ENCODE results near the gene EEF1A2.

EEF1A2 gene

DNA sequence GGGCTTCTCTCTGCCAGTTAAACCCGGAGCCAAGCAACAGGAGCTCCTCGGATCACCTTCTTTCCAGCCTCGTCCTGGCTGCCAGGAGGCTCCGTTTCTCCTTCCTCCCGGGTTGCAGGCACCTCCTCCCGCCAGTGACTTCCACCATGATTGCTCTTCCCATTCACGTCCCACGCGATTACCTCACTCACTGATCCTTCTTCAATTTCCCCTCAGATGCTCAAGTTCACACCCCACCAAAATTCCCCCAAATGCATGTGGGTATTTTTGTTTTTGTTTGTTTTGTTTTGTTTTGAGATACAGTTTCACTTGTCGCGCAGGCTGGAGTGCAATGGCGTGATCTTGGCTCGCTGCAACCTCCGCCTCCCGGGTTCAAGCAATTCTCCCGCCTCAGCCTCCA lies 51.6 kb downstream of the EEF1A2 start:
- DNase-seq (ENCODE audit: low read depth, low spot score) = no peak
- in situ Hi-C loops (cut with HindIII; ENCODE audit: low sequenced_read_pairs) = no loop called here
- TF ChIP-seq, protein P1, sequence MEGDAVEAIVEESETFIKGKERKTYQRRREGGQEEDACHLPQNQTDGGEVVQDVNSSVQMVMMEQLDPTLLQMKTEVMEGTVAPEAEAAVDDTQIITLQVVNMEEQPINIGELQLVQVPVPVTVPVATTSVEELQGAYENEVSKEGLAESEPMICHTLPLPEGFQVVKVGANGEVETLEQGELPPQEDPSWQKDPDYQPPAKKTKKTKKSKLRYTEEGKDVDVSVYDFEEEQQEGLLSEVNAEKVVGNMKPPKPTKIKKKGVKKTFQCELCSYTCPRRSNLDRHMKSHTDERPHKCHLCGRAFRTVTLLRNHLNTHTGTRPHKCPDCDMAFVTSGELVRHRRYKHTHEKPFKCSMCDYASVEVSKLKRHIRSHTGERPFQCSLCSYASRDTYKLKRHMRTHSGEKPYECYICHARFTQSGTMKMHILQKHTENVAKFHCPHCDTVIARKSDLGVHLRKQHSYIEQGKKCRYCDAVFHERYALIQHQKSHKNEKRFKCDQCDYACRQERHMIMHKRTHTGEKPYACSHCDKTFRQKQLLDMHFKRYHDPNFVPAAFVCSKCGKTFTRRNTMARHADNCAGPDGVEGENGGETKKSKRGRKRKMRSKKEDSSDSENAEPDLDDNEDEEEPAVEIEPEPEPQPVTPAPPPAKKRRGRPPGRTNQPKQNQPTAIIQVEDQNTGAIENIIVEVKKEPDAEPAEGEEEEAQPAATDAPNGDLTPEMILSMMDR (IDR thresholded peaks at IDR 0.05; ENCODE audit: low read depth, low read length) = no peak
- H3K4me3 ChIP-seq (ENCODE audit: low read depth, low read length) = no peak overlapping the region

DNA sequence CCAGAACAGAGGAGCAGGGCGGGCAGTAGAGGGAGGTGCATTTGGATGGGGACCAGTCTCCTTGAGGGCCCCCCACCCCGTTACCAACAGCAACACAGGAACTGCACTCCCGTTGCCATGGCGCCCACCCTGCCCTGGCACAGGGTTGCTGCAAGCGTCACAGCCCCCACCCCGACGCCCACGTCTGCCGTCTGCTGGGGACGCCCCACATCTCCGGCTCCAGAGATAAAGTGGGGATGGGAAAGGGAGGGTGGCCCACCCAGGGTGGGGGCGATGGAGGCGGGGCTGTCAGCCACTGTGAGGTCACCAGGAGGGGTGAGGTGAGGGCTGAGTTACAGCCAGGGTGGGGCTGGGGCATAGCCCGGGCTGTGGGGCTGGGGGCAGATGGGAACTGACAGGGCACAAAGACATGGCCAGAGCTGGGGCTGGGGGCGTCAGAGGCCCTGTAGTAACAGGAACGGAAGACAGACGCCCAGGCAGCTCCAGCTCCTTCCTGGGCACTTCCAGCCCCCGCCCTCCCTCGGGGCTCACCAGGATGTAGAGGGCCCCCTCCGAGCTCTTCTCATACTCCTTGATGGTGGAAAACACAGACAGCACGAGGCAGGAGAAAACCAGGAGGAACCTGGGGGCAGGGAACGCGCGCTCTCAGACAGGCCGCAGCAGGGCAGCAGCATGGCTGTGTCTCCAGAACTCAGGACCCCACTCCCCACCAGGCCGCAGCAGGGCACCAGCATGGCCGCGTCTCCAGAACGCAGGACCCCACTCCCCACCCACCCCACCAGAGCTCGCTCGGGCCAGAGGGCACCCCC lies 52.5 kb downstream of the EEF1A2 start:
- TF ChIP-seq, protein P1 (IDR thresholded peaks at IDR 0.05; ENCODE audit: low read depth, low read length) = no peak
- H3K4me3 ChIP-seq (ENCODE audit: low read depth, low read length) = no peak overlapping the region
- in situ Hi-C loops (cut with HindIII; ENCODE audit: low sequenced_read_pairs) = no loop called here
- DNase-seq (ENCODE audit: low read depth, low spot score) = no peak

DNA sequence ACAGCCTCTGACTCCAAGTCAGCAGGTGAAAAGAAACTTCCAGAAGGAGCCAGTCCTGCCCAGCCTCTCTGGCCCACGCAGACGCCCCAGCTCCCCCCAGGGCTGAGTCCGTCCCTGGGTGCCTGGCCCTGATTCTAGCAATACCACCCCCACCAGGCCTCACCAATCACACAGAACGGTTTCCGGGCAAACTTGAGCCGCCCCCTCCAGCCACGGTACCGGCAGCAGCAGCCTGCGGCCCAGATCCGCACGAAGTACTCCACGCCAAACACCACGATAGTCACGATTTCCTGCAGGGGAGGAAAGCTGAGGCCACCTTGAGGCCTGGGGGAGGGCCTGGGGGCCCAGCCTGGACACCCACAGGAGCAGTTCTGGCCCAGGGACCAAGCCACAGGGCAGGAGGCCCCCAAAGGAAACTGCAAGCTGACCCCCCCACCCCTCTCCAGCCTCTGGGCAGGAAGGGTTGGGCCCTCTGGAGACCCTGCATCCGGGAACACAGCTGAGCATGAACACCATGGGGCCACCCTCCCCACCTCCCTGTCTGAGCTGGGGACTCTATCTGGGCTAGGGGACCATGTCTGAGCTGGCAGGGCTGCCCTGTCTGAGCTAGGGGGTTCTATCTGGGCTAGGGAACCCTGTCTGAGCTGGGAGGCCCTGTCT lies 53.7 kb downstream of the EEF1A2 start:
- DNase-seq (ENCODE audit: low read depth, low spot score) = no peak
- in situ Hi-C loops (cut with HindIII; ENCODE audit: low sequenced_read_pairs) = no loop called here
- no peak overlapping the region for H3K4me3 ChIP-seq (ENCODE audit: low read depth, low read length)
- TF ChIP-seq, protein P1 (IDR thresholded peaks at IDR 0.05; ENCODE audit: low read depth, low read length) = no peak

DNA sequence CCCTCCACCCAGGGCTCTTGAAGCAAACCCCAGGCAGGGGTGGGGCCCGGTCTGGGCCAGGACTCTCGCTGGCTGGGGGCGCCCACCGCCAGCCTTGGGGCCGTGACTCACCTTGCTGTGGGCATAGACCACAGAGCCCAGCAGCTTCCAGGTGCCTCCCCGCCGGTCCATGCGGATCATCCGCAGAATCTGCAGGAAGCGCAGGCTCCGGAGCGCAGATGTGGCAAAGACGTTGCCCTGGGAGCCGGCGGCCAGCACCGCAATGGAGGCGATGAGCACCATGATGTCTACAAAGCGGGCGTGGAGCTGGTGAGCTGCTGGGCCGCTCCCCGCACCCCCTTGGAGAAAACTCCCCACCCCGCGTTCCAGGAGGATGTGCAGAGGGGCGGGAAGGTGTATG lies 54.3 kb downstream of the EEF1A2 start:
- TF ChIP-seq, protein P1 (IDR thresholded peaks at IDR 0.05; ENCODE audit: low read depth, low read length) = no peak
- DNase-seq (ENCODE audit: low read depth, low spot score) = no peak
- in situ Hi-C loops (cut with HindIII; ENCODE audit: low sequenced_read_pairs) = no loop called here
- H3K4me3 ChIP-seq (ENCODE audit: low read depth, low read length) = no peak overlapping the region

DNA sequence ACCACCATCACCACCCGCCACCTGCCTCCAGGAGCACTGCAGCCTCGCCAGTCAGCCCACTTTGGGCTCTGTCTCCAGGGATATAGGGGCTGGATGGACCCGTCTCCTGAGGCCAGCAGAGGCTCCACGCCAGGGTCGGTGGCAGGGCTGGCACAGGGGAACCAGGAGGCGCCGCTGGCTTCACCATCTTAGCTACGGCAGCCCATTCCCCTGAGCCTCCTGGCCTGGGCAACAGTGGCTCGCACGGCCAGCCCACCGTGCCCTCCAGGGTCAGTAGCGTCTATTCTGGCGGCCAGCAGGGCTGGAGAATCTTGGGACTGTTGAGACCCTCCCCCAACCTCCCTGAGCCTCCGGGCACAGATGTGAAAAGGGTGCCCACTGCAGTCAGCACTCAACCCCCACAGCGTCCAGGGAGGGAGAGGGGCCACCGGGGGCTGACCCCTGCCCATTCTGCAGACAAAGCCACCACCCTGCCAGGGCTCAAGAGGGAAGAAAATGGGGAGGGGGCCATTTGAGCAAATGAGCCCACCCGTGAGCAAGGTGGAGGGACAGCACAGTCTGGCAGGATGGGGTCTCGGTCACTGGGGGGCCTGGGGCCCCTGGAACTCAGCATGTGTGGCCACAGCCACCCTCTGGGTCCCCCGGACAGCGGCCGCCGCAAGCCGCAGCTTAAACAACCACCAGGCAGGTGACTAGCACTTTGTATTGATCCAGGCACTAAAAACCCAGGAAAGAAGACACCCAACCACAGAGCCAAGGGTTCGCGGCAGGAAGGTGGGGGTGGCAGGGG lies 55.1 kb downstream of the EEF1A2 start:
- in situ Hi-C loops (cut with HindIII; ENCODE audit: low sequenced_read_pairs) = no loop called here
- no peak overlapping the region for H3K4me3 ChIP-seq (ENCODE audit: low read depth, low read length)
- TF ChIP-seq, protein P1 (IDR thresholded peaks at IDR 0.05; ENCODE audit: low read depth, low read length) = no peak
- no peak for DNase-seq (ENCODE audit: low read depth, low spot score)

DNA sequence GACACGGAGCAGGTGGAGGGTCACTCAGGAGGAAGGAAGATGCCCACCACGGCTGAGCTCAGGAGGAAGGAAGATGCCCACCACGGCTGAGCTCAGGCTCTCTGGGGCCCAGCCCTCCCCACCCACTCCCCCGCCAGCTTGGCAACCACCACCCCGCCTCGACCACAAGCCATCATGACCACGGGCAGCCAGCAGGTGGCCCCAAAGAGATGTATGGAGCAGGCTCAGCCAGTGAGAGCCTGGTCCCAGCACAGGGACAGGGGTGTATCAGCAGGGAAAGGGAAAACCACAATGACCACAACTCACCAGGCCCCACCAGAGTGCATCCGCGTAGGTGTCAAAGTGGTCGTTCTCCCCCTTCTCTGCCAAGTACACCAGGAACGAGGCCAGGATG lies 56.8 kb downstream of the EEF1A2 start:
- DNase-seq (ENCODE audit: low read depth, low spot score) = no peak
- in situ Hi-C loops (cut with HindIII; ENCODE audit: low sequenced_read_pairs) = no loop called here
- TF ChIP-seq, protein P1 (IDR thresholded peaks at IDR 0.05; ENCODE audit: low read depth, low read length) = no peak
- no peak overlapping the region for H3K4me3 ChIP-seq (ENCODE audit: low read depth, low read length)
